KMS-11 (cell line): Measurements from ENCODE around the gene CCBE1.

Experiments
- H2AFZ ChIP-seq: fragments of 200-600 bp; sonication (generic); 2 replicates; pipeline ENCODE4 v1.6.1; 2016; ENCODE audit warnings: antibody characterized with exemption, mixed run types, low read depth
- H3K27ac ChIP-seq: fragments of 200-600 bp; sonication (generic); 2 replicates; pipeline ENCODE4 v1.6.1; 2016; ENCODE audit warnings: mild to moderate bottlenecking, mixed run types
- H3K27me3 ChIP-seq: fragments of 200-600 bp; sonication (generic); 2 replicates; pipeline ENCODE4 v1.6.1; 2017; ENCODE audit warnings: mild to moderate bottlenecking, low read depth, mixed run types, moderate library complexity; ENCODE audit not compliant: insufficient read depth
- H3K36me3 ChIP-seq: fragments of 200-600 bp; sonication (generic); 2 replicates; pipeline ENCODE4 v1.6.1; 2017; ENCODE audit warnings: mild to moderate bottlenecking, mixed run types; ENCODE audit not compliant: insufficient read depth
- H3K4me1 ChIP-seq: fragments of 200-600 bp; sonication (generic); 2 replicates; pipeline ENCODE4 v1.6.1; 2016; ENCODE audit warnings: mild to moderate bottlenecking, low read depth, mixed run types; ENCODE audit not compliant: poor library complexity, severe bottlenecking
- H3K4me2 ChIP-seq: fragments of 200-600 bp; sonication (generic); 2 replicates; pipeline ENCODE4 v1.7.0; 2016; ENCODE audit warnings: mild to moderate bottlenecking, mixed run types
- H3K4me3 ChIP-seq: fragments of 200-600 bp; sonication (generic); IDR thresholded peaks from 2 replicates; pipeline ENCODE4 v1.6.1; 2017; ENCODE audit warnings: low read depth, low read length, mixed read lengths; ENCODE audit not compliant: insufficient read depth
- H3K79me2 ChIP-seq: fragments of 200-600 bp; sonication (generic); 2 replicates; pipeline ENCODE4 v1.6.1; 2016; ENCODE audit warnings: low read depth, mixed run types; ENCODE audit not compliant: insufficient read depth
- H3K9ac ChIP-seq: fragments of 200-600 bp; sonication (generic); 2 replicates; pipeline ENCODE4 v1.6.1; 2016; ENCODE audit warnings: mild to moderate bottlenecking, mixed run types
- H4K20me1 ChIP-seq: fragments of 200-600 bp; sonication (generic); 2 replicates; pipeline ENCODE4 v1.6.1; 2016; ENCODE audit warnings: mild to moderate bottlenecking, mixed run types; ENCODE audit not compliant: insufficient read depth
- TF ChIP-seq, protein P1 (sequence below): fragments of 200-600 bp; sonication (generic); conservative IDR thresholded peaks from 2 replicates; pipeline ENCODE4 v1.6.1; 2017; ENCODE audit warnings: low read depth, mild to moderate bottlenecking, antibody characterized with exemption, low read length, moderate library complexity, mixed read lengths

Gene CCBE1

DNA sequence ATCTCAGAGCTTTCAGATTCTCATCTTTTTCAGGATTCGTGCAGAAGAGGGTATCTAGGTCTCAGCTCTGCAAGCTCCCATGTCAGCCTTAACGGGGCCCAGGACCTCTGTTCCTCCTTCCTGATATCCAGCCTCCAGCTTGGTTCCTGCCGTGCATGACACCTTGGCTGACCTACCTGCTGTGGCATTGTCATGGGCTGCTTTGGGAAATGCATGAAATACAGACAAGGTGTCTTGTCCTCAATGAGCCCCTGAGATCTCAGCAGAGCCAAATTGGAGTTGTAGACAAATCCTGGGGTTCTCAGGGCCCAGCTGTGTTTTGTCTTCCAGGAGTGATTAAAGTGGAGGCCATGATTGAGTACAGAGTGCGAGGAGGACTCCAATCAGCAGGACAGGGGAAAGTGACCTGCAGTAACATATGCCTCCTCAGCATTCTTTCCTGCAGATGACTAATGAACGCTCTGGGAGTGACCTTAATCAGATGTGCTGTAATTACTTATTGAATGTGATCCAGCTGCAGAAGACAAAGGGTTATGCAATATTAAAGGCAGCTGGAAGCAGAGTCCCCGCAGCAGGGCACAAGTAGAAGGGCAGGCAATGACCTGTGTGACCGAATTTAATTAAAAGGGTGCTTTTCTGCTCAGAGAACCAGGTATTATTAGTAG is 141.1 kb downstream of the CCBE1 start:
- Histone ChIP-seq H3K9ac (no peak overlapping the region), H2AFZ (no peak overlapping the region), H3K36me3 (no peaks in the 10 kb centered on the region), H3K27ac (no peak overlapping the region), H3K27me3 (no peaks in the 10 kb centered on the region), H3K4me3 (no peak overlapping the region), H3K4me2 (no peak overlapping the region), H3K4me1 (no peaks in the 10 kb centered on the region), H3K79me2 (no peaks in the 10 kb centered on the region), H4K20me1 (no peaks in the 10 kb centered on the region)
- TF ChIP-seq, protein P1, sequence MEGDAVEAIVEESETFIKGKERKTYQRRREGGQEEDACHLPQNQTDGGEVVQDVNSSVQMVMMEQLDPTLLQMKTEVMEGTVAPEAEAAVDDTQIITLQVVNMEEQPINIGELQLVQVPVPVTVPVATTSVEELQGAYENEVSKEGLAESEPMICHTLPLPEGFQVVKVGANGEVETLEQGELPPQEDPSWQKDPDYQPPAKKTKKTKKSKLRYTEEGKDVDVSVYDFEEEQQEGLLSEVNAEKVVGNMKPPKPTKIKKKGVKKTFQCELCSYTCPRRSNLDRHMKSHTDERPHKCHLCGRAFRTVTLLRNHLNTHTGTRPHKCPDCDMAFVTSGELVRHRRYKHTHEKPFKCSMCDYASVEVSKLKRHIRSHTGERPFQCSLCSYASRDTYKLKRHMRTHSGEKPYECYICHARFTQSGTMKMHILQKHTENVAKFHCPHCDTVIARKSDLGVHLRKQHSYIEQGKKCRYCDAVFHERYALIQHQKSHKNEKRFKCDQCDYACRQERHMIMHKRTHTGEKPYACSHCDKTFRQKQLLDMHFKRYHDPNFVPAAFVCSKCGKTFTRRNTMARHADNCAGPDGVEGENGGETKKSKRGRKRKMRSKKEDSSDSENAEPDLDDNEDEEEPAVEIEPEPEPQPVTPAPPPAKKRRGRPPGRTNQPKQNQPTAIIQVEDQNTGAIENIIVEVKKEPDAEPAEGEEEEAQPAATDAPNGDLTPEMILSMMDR = no peak

DNA sequence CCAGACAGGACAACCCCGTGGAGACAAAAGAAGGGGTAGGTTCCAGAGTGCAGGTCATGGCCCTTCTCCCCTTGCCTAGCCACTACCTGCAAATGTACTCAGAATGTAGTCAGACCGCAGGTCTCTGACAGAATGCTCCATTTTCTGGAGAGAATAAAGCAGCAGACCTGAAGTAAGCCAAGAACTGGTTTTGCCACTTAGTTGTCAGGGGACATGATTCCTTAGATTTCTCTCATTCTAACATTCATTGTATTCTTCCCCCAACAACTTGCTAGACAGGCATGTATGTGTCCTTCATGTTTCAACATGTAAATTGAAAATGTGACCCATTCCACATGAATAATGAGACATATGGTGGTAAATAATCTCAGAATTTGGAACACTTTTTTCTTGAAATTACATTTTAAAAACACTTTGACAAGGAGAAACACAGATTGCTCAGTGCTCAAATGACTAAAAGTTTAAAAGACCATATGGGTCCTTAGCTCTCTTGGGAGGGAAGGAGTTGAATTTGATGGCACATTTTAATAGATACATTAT is 142.4 kb downstream of the CCBE1 start:
- H2AFZ ChIP-seq = no peak overlapping the region
- H3K9ac ChIP-seq = no peak overlapping the region
- H3K79me2 ChIP-seq = no peaks in the 10 kb centered on the region
- no peak overlapping the region for H3K4me2 ChIP-seq
- TF ChIP-seq, protein P1 = no peak
- no peak overlapping the region for H3K4me3 ChIP-seq
- no peaks in the 10 kb centered on the region for H4K20me1 ChIP-seq
- H3K27me3 ChIP-seq = no peaks in the 10 kb centered on the region
- no peaks in the 10 kb centered on the region for H3K36me3 ChIP-seq
- H3K27ac ChIP-seq = no peak overlapping the region
- H3K4me1 ChIP-seq = no peaks in the 10 kb centered on the region

DNA sequence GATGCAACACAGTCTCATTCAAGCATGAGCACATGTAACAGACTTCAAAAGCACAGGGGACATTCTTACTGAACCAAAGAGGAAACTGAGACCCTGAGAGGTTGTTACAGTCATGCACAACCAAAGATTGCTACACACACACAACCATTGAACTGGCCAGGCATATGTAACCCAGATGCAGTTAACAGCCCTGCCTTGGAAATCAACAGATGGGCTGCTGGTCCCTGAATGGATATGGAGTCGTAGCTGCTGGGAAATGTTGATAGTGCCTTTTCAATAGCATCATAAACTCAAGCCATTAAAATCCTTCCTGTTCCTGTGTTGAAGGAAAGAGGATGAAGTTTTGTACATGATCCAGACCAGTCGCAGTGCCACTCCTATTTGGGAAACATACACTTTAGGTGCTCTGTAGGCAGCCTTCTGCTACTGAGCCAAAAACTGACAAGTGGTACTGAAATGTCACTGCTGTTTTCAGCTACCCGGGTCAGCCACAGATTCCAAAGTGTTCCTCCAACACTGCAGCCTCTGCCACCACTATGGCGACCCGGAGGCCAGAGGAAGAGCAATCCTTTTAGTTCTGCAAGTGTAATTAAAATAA is 143.9 kb downstream of the CCBE1 start:
- H3K4me3 ChIP-seq = no peak overlapping the region
- H3K9ac ChIP-seq = no peak overlapping the region
- no peak overlapping the region for H2AFZ ChIP-seq
- TF ChIP-seq, protein P1 = no peak
- no peak overlapping the region for H3K4me2 ChIP-seq
- H3K79me2 ChIP-seq = no peaks in the 10 kb centered on the region
- no peak overlapping the region for H3K27ac ChIP-seq
- H3K36me3 ChIP-seq = no peaks in the 10 kb centered on the region
- no peaks in the 10 kb centered on the region for H4K20me1 ChIP-seq
- no peaks in the 10 kb centered on the region for H3K27me3 ChIP-seq
- H3K4me1 ChIP-seq = no peaks in the 10 kb centered on the region

DNA sequence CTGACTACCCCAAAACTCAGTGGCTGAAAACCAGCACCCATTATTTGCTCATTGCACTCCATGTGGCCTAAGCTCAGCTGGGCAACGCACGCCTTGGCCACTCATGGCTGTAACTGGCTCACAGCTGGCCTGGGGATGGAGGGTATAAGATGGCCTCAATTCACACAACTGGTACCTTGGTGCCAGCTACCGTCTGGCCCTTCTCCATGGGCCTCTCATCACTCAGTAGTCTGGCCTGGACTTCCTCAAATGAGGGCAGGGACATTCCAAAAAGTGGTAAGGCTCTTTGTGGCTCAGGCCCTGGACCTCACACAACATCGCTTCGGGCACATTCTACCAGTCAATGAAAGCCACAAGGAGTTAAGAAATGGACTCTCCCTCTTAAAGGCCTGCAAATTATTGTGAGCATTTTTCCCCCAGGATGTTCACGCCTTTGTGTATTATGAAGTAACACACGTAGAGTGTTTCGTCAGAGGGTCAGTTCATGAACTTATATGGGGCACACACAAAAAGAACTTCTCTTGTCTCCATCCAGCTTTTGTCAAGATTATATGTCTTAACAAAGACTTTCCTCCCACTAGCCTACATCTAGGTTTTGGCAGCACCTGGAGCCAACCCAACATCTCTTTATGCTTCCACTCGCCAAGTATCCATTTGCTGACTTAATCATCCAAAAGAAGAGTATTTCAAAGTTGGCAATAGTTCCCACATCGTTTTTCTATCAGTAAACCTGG is 145.2 kb downstream of the CCBE1 start:
- Histone ChIP-seq H2AFZ (no peak overlapping the region), H3K36me3 (no peaks in the 10 kb centered on the region), H4K20me1 (no peaks in the 10 kb centered on the region), H3K4me3 (no peak overlapping the region), H3K79me2 (no peaks in the 10 kb centered on the region), H3K27ac (no peak overlapping the region), H3K4me2 (no peak overlapping the region), H3K4me1 (peaks cover 11% of the 10 kb centered on the region), H3K27me3 (no peaks in the 10 kb centered on the region), H3K9ac (no peak overlapping the region)
- TF ChIP-seq, protein P1 = no peak
